ENCODE data around the gene AQP7.
"Not testable (repeated sequence)": the region's sequence is repeated elsewhere in the genome, so short reads cannot be mapped to it uniquely, and the experiment has no call there.

Gene AQP7

GRCh38 chr9:33438926-33439680 is 36.7 kb upstream of the AQP7 start:
- H3K4me1 ChIP-seq (ENCODE audit: insufficient read depth, low read length): peaks cover 22% of the 10 kb centered on the region; the same call in 1 of the 2 replicates
- H3K36me3 ChIP-seq (ENCODE audit: insufficient read depth, low read length): no peaks in the 10 kb centered on the region
- H3K9ac ChIP-seq (ENCODE audit: low read depth, low read length): no peak overlapping the region
- no peaks in the 10 kb centered on the region for H3K9me3 ChIP-seq (ENCODE audit: control insufficient read depth, insufficient read depth, low read length)

GRCh38 chr9:33437898-33438297 is 35.5 kb upstream of the AQP7 start:
- peaks cover 15% of the 10 kb centered on the region; the same call in 1 of the 2 replicates for H3K4me1 ChIP-seq (ENCODE audit: insufficient read depth, low read length)
- H3K36me3 ChIP-seq (ENCODE audit: insufficient read depth, low read length): no peaks in the 10 kb centered on the region
- H3K9ac ChIP-seq (ENCODE audit: low read depth, low read length): no peak overlapping the region
- H3K9me3 ChIP-seq (ENCODE audit: control insufficient read depth, insufficient read depth, low read length): no peaks in the 10 kb centered on the region

DNA sequence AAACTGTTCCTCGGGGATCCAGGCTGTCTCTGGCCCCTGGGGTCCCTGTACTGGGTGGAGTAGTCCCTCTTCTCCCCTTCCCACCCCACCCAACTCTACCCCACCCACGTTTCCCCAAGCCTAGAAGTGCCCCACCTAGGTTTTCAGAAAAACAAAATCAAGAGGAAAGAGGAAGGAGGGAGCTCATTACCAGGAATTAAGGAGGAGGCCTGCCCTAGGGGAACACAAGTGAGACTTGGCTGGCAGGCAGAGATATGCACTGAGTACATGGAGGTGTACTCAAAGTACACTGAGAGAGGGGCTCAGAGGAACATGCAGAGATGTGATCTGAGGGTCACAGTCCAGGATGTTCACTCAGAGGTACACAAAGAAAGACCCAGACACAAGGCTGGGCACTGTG is 34.8 kb upstream of the AQP7 start:
- no peak overlapping the region for H3K9ac ChIP-seq (ENCODE audit: low read depth, low read length)
- H3K36me3 ChIP-seq (ENCODE audit: insufficient read depth, low read length): no peaks in the 10 kb centered on the region
- H3K4me1 ChIP-seq (ENCODE audit: insufficient read depth, low read length): peaks cover 15% of the 10 kb centered on the region; the same call in 1 of the 2 replicates
- no peaks in the 10 kb centered on the region for H3K9me3 ChIP-seq (ENCODE audit: control insufficient read depth, insufficient read depth, low read length)

GRCh38 chr9:33436445-33436844 is 34.1 kb upstream of the AQP7 start:
- Histone ChIP-seq H3K36me3 (ENCODE audit: insufficient read depth, low read length) (no peaks in the 10 kb centered on the region), H3K4me1 (ENCODE audit: insufficient read depth, low read length) (peaks cover 15% of the 10 kb centered on the region; the same call in 1 of the 2 replicates), H3K9ac (ENCODE audit: low read depth, low read length) (no peak overlapping the region), H3K9me3 (ENCODE audit: control insufficient read depth, insufficient read depth, low read length) (no peaks in the 10 kb centered on the region)

DNA sequence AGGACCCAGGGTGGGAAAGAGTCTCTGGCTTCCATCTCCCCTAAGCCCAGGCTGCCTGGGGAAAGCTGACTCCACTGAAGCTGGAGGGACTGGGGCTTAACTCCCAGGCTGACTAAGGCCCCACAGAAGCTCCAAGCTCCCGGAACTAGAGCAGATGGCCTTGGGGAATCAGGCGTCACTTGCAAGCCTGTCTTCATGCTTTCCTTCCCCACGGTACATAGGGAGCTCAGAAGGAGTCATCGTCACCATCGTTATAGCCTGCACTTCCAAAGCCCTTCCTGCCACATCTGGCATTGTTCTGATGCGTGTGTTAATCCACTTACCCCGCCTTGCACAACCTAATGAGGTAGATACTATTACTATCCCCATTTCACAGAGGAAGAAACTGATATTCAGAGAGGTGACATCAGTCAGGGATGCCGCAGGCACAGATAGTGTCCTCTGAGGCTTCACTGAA is 33.5 kb upstream of the AQP7 start:
- no peaks in the 10 kb centered on the region for H3K36me3 ChIP-seq (ENCODE audit: insufficient read depth, low read length)
- H3K4me1 ChIP-seq (ENCODE audit: insufficient read depth, low read length): peaks cover 15% of the 10 kb centered on the region; the same call in 1 of the 2 replicates
- no peaks in the 10 kb centered on the region for H3K9me3 ChIP-seq (ENCODE audit: control insufficient read depth, insufficient read depth, low read length)
- H3K9ac ChIP-seq (ENCODE audit: low read depth, low read length): no peak overlapping the region

DNA sequence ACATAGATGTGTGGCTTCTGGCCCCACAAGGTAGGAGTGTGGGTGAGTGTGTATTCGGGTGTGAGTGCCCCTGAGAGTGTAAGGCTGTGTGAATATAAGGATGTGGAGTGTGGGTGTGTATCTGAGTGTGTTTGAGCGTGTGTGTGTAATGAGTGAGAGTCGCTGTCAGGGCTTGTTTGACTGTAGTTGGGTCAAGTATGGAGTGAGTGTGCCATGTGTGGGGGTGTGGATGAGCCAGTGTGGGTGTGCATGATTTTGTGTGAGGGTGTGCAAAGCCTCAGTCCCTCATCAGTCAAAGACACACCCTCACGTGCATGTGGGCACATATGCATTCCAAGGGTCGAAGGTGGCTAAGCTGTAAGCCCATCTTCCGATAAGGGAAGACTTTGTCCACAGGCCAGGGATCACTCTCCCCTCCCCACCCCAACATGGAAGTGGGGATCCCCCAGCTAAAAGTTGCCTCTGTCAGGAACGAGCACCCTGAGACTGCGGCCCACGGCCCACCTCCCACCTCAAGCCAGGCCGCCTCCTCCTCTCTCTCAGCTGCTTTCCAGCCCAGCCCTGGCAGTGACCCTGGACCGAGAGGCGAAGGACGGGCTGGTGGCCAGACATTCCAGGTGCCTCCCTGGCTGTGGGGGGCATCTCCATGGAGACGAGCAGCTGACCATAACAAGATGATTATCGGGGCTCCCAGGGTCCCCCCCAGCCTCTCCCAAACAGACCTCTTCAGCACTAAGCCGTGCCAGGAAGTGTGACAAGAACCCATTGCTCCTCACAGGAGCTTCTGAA is 32.1 kb upstream of the AQP7 start:
- Histone ChIP-seq H3K36me3 (ENCODE audit: insufficient read depth, low read length) (no peaks in the 10 kb centered on the region), H3K9ac (ENCODE audit: low read depth, low read length) (no peak overlapping the region), H3K9me3 (ENCODE audit: control insufficient read depth, insufficient read depth, low read length) (no peaks in the 10 kb centered on the region), H3K4me1 (ENCODE audit: insufficient read depth, low read length) (peaks cover 15% of the 10 kb centered on the region; the same call in 1 of the 2 replicates)

DNA sequence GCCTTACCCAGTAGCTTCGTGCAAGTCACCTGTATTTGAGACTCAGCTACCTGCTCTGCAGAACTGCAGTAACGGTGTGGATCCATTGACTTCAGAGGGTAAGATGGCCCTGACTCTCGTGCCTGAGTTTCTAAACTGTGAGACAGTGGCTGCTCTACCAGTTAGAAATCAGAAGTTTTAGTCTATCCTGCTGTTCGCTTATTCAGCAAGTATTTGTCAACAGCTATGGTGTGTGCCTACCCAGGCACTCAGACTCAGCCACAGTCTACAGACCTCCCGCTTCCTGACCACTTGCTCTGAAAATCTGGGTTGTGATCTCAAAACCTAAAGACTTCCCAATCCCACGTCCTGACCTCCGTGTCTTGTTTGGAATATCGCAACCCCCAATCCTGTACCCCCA is 31.5 kb upstream of the AQP7 start:
- Histone ChIP-seq H3K4me1 (ENCODE audit: insufficient read depth, low read length) (peaks cover 15% of the 10 kb centered on the region; the same call in 1 of the 2 replicates), H3K9ac (ENCODE audit: low read depth, low read length) (no peak overlapping the region), H3K36me3 (ENCODE audit: insufficient read depth, low read length) (no peaks in the 10 kb centered on the region), H3K9me3 (ENCODE audit: control insufficient read depth, insufficient read depth, low read length) (no peaks in the 10 kb centered on the region)

- Histone ChIP-seq H3K9me3 (ENCODE audit: control insufficient read depth, insufficient read depth, low read length) (no peaks in the 10 kb centered on the region), H3K4me1 (ENCODE audit: insufficient read depth, low read length) (peaks cover 7% of the 10 kb centered on the region; the same call in 1 of the 2 replicates), H3K36me3 (ENCODE audit: insufficient read depth, low read length) (no peaks in the 10 kb centered on the region), H3K9ac (ENCODE audit: low read depth, low read length) (no peak overlapping the region)
Observed at GRCh38 chr9:33431420-33431819, 29.1 kb upstream of the AQP7 start.

GRCh38 chr9:33430942-33431341 is 28.6 kb upstream of the AQP7 start:
- Histone ChIP-seq H3K4me1 (ENCODE audit: insufficient read depth, low read length) (peaks cover 3% of the 10 kb centered on the region; the same call in 1 of the 2 replicates), H3K9me3 (ENCODE audit: control insufficient read depth, insufficient read depth, low read length) (no peaks in the 10 kb centered on the region), H3K36me3 (ENCODE audit: insufficient read depth, low read length) (no peaks in the 10 kb centered on the region), H3K9ac (ENCODE audit: low read depth, low read length) (no peak overlapping the region)

DNA sequence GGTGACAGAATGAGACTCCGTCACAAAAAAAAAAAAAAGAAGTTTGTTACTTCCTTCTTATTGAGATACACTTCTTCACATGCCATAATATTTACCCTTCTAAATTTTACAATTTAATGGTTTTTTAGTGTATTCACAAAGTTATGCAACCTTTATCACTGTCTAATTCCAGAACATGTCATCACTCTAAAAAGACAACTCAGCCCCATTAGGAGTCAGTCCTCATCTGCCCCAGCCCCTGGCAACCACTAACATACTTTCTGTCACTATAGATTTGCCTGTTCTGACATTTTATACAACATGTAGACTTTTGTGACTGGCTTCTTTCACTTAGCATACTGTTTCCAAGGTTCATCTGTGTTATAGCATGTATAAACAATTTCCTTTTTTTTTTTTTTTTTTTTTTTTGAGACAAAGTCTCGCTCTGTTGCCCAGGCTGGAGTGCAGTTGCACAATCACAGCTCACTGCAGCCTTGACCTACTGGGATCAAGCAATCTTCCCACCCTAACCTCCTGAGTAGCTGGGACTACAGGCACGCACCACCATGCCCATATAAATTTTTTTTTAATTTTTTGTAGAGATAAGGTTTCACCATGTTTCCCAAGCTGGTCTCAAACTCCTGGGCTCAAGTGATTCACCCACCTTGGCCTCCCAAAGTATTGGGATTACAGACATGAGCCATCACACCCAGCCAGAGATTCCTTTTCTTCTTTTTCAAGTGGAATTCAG is 27.1 kb upstream of the AQP7 start:
- Histone ChIP-seq H3K36me3 (ENCODE audit: insufficient read depth, low read length) (no peaks in the 10 kb centered on the region), H3K9ac (ENCODE audit: low read depth, low read length) (no peak overlapping the region), H3K4me1 (ENCODE audit: insufficient read depth, low read length) (no peaks in the 10 kb centered on the region), H3K9me3 (ENCODE audit: control insufficient read depth, insufficient read depth, low read length) (no peaks in the 10 kb centered on the region)

DNA sequence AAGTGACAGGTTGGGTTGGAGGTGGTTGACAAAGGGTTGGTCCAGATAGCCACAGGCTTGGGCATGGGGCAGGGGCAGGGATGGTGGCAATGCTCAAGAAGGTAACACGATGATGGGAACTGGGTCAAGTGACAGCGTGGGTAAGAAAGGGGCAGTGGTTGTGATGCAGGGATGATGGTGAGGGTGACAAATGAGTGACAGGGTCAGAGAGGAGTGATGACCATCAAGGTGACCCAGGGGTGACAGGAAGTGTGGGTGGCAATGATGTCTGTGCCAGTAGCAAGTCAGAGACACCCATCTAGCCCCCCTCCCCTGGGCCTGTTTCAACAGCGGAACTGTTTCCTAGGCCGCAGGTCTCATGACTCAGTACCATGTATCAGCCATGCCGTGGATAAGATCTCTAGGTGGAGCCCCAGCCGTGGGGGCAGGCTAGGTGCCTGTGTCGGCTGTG is 24.5 kb upstream of the AQP7 start:
- Histone ChIP-seq H3K4me1 (ENCODE audit: insufficient read depth, low read length) (no peaks in the 10 kb centered on the region), H3K9me3 (ENCODE audit: control insufficient read depth, insufficient read depth, low read length) (no peaks in the 10 kb centered on the region), H3K36me3 (ENCODE audit: insufficient read depth, low read length) (no peaks in the 10 kb centered on the region), H3K9ac (ENCODE audit: low read depth, low read length) (no peak overlapping the region)

DNA sequence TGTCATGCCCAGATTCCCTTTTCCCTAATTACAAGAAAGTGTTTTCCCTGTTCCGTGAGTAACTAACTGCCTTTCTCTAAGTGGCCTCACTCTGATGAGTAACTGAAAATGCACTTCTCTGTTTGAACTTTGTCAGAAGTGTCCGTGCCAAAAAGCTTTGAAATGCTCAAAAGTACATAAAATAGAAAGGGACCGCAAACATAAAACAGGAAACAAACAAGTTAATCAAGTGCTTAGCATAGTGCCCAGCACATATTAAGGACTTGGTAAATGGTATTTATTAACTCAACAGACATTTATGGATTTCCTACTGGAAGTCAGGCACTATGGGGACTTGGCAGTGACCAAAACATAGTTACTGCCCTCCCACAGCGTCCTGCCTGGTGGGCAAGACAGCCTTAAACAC is 22.8 kb upstream of the AQP7 start:
- Histone ChIP-seq H3K9ac (ENCODE audit: low read depth, low read length) (no peak overlapping the region), H3K36me3 (ENCODE audit: insufficient read depth, low read length) (no peaks in the 10 kb centered on the region), H3K4me1 (ENCODE audit: insufficient read depth, low read length) (no peaks in the 10 kb centered on the region), H3K9me3 (ENCODE audit: control insufficient read depth, insufficient read depth, low read length) (no peaks in the 10 kb centered on the region)

DNA sequence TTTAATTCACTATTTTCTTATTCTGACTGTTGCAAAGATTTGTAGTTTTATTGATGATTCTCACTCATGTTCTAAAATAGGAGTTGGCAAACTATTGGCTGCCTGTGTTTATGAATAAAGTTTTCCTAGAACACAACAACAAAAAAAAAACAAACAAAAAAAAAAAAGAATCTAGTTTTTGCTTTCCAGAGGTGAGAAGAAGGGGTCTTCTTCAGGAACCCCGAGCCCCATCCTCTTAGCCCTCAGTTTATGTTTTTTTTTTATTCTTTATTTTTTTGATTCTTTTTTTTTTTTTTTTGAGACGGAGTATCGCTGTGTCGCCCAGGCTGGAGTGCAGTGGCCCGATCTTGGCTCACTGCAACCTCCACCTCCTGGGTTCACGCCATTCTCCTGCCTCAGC is 22.1 kb upstream of the AQP7 start:
- not testable (repeated sequence) for H3K9ac ChIP-seq (ENCODE audit: low read depth, low read length); H3K4me1 ChIP-seq (ENCODE audit: insufficient read depth, low read length); H3K9me3 ChIP-seq (ENCODE audit: control insufficient read depth, insufficient read depth, low read length); H3K36me3 ChIP-seq (ENCODE audit: insufficient read depth, low read length)

DNA sequence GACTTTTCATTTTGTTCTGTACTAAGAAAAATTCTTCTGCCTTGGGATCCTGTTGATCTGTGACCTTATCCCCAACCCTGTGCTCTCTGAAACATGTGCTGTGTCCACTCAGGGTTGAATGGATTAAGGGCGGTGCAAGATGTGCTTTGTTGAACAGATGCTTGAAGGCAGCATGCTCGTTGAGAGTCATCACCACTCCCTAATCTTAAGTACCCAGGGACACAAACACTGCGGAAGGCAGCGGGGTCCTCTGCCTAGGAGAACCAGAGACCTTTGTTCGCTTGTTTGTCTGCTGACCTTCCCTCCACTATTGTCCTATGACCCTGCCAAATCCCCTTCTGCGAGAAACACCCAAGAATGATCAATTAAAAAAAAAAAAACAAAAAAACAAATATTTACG is 21.7 kb upstream of the AQP7 start:
- H3K9me3 ChIP-seq (ENCODE audit: control insufficient read depth, insufficient read depth, low read length); H3K36me3 ChIP-seq (ENCODE audit: insufficient read depth, low read length); H3K9ac ChIP-seq (ENCODE audit: low read depth, low read length); H3K4me1 ChIP-seq (ENCODE audit: insufficient read depth, low read length): not testable (repeated sequence)
